Epithelial cell of proximal tubule (primary cell): Measurements from ENCODE around the gene RPL29. TPM values are rescaled to one million over a fixed set of nuclear protein-coding genes. Genes with fewer than 3 reads are reported as not detected.

Experiments used
- DNase-seq: peaks from one replicate; pipeline ENCODE4 v3.0.0-alpha.2; 2011; ENCODE audit warnings: low read depth
- H3K4me3 ChIP-seq: 2 replicates; pipeline ENCODE4 v1.5.1; 2011; ENCODE audit warnings: low read depth, mild to moderate bottlenecking, low read length
- total RNA-seq: library from RNA; depleted of rRNA; stranded (reverse); fragments of >200 nt; gene quantifications from 2 replicates; pipeline ENCODE4 v1.2.3, GENCODE V29; 2015
- TF ChIP-seq, protein P1 (sequence below): conservative IDR thresholded peaks from 2 replicates; pipeline ENCODE4 v1.5.1; 2012; ENCODE audit warnings: low read depth, mild to moderate bottlenecking, low read length

The RPL29 gene
- total RNA-seq, 1 donor from 2014 or later = 1,795 TPM

DNA sequence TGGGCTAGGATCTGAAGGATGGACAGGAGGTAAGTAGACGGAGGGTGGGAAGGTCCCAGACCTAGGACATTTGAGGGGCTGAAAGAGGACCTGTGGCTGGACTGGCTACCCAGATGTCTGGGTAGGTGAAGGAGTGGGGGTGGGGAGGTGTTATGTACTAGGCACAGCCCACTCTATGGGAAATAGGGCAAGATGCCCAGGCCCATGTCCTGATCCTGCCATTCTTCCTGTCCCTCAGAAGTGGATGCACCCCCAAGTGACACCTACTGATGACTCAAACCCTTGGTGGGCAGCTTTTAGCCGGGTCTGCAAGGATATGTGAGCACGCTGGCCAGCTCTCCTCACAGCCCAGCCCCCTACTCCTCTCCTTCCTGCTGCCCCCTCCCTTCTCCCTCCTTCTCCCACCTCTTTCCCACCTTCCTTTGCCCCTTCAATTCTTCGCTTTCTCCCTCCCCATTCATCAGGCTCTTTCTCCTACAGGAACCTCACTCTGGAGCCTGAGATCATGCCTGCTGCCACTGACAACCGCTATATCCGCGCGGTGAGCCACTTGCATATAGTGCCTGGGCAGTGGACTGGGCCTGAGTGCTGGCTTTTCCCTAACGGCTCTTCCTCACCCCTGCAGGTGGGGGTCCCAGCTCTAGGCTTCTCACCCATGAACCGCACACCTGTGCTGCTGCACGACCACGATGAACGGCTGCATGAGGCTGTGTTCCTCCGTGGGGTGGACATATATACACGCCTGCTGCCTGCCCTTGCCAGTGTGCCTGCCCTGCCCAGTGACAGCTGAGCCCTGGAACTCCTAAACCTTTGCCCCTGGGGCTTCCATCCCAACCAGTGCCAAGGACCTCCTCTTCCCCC lies 7.2 kb downstream of the RPL29 start:
- TF ChIP-seq, protein P1, sequence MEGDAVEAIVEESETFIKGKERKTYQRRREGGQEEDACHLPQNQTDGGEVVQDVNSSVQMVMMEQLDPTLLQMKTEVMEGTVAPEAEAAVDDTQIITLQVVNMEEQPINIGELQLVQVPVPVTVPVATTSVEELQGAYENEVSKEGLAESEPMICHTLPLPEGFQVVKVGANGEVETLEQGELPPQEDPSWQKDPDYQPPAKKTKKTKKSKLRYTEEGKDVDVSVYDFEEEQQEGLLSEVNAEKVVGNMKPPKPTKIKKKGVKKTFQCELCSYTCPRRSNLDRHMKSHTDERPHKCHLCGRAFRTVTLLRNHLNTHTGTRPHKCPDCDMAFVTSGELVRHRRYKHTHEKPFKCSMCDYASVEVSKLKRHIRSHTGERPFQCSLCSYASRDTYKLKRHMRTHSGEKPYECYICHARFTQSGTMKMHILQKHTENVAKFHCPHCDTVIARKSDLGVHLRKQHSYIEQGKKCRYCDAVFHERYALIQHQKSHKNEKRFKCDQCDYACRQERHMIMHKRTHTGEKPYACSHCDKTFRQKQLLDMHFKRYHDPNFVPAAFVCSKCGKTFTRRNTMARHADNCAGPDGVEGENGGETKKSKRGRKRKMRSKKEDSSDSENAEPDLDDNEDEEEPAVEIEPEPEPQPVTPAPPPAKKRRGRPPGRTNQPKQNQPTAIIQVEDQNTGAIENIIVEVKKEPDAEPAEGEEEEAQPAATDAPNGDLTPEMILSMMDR = no peak
- no peak for DNase-seq
- no peak overlapping the region for H3K4me3 ChIP-seq

DNA sequence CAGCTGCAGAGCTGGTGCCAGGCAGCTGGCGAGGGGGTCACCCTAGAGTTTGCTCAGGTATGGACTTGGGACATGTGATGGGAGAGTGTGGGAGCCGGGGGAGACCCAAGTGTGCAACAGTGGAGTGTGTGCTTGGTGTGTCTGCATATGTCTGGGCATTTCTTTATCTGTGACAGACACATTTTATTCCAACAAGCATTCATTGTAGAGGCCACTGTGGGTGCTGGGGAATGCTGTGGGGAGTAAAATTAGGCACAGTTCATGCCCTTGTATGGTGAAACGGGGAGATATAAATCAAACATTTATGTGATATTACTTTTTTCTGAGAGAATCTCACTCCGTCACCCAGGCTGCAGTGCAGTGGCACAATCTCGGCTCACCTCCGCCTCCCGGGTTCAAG lies 8.1 kb downstream of the RPL29 start:
- no peak for DNase-seq
- H3K4me3 ChIP-seq = no peak overlapping the region
- TF ChIP-seq, protein P1 = no peak

DNA sequence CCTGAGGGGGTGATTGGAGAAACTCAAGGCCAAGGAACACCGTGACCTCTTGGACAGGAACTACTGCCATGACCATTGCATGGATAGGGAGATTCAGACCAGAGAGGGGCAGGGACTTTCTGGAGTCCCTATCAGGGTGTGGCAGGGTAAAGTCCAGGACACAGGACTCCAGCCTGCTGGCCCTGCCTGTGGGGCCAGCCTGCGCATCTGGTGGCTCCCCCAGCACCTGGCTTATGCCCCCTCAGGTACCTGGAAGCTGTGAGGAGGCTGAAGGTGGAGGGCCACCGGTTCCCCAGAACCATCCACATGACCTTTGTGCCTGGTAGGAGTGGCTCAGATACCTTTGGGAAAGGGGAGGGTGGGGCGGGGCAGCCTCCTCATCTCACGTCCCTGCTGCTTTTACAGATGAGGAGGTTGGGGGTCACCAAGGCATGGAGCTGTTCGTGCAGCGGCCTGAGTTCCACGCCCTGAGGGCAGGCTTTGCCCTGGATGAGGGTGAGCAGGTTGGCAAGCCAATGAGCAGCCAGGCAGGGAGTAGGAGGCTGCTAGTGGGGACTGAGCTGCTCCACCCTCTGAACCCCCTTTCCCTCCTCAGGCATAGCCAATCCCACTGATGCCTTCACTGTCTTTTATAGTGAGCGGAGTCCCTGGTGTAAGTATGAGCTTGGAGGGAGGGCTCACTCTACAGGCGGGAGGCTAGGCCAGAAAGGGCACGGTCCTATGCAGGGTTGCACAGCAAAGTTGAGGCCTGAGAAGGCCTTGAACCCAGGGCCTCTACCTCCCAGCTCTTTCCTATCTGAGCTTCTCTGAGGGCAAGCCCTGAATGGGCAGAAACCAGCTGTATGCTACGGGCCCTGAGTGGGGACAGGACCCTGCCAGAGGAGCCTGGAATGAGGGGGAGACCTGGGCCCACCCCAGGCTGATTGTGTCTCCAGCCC lies 9.4 kb downstream of the RPL29 start:
- DNase-seq = no peak
- no peak overlapping the region for H3K4me3 ChIP-seq
- TF ChIP-seq, protein P1 = no peak

DNA sequence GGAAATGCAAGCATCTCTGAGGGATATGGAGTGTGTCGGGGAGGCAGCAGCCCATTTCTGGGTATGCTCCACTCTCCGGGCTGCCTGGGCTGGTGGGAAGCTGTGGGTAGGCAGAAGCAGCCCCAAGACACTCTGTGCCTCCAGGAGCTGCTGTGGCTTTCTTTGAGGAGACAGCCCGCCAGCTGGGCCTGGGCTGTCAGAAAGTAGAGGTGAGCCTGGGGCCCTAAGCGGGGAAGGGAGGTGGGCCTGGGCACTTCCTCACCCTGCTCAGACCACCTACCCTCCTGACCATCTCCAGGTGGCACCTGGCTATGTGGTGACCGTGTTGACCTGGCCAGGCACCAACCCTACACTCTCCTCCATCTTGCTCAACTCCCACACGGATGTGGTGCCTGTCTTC lies 10.6 kb downstream of the RPL29 start:
- TF ChIP-seq, protein P1 = no peak
- peak overlapping the region; percentile 79 for H3K4me3 ChIP-seq

DNA sequence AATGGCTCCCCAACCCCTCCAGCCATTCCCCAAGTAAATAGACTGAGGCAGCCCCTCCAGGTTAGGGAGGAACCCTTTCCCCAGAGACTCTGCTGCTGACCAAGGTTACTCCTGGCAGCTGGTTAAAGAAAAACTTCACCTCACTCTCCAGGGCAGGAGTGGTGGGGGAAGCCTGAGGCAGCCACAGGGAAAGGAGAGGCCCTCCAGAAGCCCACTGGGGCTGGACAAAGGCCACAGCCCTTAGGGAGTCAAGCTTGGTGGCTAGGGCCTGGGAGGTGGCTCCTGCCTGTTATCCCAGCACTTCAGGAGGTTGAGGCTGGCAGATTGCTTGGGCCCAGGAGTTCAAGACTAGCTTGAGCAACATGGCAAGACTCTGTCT lies 11.4 kb downstream of the RPL29 start:
- DNase-seq = no peak
- H3K4me3 ChIP-seq = peak overlapping the region; percentile 79
- TF ChIP-seq, protein P1 = no peak

More for the DNA sequence above, 10.6 kb downstream of the RPL29 start:
- no peak for DNase-seq

DNA sequence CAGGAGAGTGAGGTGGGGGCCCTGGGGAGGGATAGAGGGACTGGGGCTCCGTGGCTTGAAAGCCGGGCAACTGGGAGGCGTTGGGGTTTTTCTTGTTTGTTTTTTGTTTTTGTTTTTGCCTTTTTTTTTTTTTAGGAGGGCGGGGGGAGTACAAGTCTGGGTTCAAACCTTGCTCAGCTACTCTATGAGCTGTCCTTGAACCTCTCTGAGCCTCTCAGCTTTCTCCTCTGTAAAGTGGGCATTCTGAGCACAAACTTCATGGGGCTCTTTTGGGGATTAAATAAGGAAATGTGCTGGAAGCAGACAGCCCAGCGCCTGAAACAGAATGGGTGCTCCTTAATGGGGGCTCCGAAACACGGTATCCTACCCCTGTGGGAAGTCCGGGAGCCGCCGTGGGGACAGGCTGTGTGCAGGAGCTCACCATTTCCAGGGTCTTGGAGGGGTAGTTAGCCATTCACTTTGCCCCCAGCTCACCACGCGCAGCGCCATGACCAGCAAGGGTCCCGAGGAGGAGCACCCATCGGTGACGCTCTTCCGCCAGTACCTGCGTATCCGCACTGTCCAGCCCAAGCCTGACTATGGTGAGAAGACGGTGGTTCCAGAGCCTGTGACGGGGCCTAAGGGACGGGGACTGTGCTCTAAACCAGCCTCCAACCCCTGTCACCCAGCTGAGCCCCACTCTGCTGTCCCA lies 12.0 kb downstream of the RPL29 start:
- no peak for DNase-seq
- TF ChIP-seq, protein P1 = no peak
- peak overlapping the region; percentile 79 for H3K4me3 ChIP-seq
